ENCODE measurements around the gene WDR41.

Gene WDR41

DNA sequence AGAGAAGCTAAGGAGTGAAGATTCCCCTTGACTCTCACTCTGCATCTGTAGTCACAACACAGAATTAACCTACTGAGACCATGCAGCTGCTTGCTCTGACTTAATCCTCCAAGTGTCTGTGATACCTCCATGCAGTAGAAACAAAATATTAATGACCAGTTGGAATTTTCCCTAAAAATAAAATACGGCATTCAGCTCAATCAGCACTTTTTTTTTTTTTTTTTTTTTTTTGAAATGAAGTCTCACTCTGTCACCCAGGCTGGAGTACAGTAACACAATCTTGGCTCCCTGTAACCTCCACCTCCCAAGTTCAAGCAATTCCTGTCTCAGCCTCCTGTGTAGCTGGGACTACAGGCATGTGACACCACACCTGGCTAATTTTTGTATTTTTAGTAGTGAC is 48.4 kb downstream of the WDR41 start:
- DNase-seq: no peak

DNA sequence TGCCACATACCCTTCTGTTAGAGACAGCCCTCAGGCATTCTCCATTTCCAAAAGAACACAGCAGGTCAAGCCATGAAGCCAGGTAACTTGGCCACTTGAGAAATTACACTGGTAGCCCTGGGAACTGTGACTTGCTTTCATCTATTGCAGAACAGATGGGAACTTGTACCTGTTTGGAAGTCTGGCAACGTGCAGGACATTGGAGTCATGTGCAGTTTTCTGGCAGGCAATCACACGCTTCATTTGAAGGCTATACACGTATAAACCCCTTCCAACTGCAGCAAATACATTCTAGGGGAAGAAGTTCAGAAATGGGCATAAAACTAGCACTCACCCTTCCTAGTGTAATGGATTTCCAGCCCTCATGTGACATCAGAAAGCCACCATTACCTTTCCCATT is 54.0 kb downstream of the WDR41 start:
- DNase-seq: no peak

DNA sequence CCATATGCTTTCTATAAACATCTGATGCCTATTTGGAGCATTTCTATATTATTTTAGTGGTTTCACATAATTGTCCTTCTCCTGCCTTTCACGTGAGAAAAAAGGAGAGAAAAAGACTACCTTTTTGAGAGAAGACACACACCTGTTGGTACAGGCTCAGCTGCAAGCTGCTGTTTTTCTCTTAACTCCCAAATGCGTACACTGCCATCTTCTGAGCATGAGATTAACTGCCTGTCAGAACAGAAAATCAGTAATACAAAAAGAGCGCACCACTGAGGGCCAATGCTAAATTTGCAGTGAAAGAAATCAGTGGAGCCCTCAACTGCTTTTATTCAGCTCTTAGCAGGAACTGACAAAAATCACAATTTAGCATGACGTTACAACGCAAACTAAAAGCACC is 54.9 kb downstream of the WDR41 start:
- DNase-seq: no peak

GRCh38 chr5:77431719-77432118 is 60.4 kb downstream of the WDR41 start:
- DNase-seq: no peak

- DNase-seq: no peak
Observed at GRCh38 chr5:77431286-77431685, 60.8 kb downstream of the WDR41 start.

DNA sequence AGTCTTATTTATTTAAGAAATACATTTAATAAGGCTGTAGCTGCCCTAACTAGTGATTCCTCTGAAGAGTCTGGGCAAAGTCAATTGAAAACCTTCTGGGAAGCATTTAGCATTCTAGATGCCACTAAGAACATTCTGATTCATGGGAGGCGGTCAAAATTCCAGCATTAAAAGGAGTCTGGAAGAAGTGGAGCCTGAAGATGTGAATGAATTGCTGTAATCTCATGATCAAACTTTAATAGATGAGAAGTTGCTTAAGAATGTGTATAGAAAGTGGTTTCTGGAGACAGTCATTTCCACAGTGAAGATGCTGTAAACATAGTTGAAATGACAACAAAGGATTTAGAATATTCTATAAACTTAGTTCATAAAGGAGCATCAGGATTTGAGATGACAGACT is 61.4 kb downstream of the WDR41 start:
- DNase-seq: no peak

DNA sequence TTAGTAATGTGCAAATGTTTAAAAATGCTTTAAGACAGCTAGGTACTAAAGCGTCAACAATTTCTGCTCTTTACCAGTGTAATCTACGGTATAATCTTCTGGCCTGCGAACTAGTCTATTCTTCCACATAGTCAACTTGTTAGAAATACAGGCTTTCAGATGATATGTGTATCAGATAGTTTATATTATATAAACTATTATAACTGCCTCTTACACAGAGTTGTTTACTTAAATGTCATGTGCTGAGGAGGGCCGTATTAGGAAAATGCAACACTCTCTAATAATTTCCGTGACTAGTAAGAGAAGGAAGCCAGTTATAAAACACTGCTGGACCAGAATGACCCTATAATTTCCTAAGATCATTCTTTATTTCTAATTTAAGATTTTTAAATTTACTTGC is 63.6 kb downstream of the WDR41 start:
- DNase-seq: no peak

DNA sequence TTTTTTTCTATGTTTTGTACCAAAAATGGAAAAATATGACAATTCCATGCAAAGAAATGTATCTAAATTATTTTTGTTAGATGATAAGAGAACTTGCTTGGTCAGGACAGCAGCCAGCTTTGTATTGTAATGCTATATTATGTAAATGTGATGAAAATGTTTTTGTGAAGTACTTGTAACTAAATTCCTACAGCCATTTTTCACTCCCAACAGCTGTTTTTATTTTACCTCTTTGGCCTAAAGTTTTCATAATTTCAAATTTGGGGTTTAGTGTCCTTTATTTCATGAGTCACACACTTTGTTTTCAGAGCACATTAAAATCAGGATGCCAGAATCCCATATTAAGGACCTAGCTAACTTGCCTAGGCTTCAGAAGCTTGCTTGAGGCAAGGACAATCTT is 64.1 kb downstream of the WDR41 start:
- DNase-seq: no peak

DNA sequence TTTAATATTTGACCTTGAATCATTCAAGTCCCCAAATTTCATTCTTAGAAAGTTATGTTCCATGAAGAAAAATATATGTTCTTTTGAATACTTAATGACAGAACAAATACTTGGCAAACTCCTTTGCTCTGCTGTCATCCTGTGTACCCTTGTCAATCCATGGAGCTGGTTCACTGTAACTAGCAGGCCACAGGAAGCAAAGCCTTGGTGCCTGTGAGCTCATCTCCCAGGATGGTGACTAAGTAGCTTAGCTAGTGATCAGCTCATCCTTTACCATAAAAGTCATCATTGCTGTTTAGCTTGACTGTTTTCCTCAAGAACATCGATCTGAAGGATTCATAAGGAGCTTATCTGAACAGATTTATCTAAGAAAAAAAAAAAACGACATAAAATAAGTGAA is 65.4 kb downstream of the WDR41 start:
- no peak for DNase-seq

- no peak for DNase-seq
Observed at GRCh38 chr5:77425998-77426659, 66.0 kb downstream of the WDR41 start.

DNA sequence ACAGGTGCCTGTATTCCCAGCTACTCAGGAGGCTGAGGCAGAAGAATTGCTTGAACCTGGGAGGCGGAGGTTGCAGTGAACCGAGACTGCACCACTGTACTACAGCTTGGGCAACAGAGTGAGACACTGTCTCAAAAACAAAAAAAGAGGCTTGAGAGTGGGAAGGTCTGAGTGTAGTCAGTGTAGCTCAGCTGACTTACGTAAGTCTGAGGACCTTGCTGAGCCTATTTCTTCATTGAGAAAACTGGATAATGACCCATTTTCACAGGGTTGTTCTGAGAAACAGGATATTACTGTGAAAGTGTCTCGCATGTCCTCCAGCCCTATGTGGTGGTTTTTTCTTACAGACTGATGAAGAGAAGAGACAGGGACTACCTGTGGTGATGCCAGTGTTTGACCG is 66.7 kb downstream of the WDR41 start:
- DNase-seq: no peak

GRCh38 chr5:77424921-77425320 is 67.2 kb downstream of the WDR41 start:
- no peak for DNase-seq

- no peak for DNase-seq
Observed at GRCh38 chr5:77423022-77423750, 68.9 kb downstream of the WDR41 start.

DNA sequence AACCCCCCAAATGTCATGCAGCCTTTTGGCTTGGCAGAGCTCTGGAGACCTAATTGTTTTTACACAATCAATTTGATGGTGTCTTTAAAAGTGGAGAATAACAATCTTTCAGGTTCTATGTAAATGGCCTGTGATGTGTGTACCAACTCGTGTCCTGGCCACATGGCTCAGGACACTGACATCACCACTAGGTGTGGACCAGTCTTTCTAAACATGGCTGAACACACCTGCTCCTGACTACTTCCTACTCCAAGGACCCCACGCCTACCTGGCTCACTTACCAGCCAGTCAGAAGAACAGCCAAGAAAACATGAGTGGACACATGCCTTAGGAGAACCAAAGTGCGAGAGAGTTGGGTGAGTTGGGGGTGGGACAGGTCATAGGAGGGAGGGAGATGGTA is 71.2 kb downstream of the WDR41 start:
- no peak for DNase-seq

- no peak for DNase-seq
Observed at GRCh38 chr5:77419644-77420582, 72.2 kb downstream of the WDR41 start.

DNA sequence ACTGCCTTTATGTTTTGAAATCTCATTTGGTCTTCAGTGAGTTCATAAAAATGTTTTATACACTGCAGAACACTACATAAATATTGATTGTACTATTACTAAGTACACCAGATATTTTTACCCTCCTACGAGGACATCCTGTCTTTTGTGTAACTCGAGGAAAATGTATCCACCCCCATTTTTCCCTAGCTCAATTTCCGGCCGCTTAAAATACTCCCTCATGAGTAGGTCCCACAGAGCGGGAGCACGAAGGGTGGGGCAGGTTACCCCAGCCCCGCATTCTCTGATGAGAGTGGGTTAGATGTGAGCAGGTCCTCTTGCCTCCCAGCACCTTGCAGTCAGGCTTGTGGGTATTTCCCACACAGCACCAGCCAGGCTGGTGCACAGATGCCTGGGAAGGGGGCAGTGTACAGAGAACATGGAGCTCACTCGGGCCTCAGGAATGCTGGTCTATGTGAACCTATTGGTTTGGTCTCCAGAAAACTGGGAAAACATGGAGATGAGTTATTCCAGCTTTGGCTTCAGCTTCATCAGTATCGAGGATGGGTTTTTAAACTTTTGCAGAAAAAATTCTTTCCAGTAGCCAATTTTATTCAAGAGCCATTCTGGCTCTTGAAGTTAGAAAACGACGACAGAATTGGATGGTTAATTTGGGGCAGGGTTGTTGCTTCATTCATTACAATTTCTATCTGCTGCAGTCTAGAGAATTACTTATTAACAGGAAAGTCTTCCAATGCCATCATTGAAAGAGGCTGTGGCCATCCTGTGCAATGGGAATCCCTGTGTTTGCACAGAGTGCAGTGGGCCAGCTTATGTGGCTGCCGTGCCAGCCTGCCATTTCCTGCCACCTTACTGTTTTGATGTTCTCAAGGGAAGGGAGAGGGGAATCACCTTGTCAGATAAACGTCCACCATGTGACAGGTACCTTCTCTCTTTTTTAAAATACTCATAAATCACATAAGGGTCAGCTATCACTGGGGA is 73.2 kb downstream of the WDR41 start:
- no peak for DNase-seq

- DNase-seq: no peak
Observed at GRCh38 chr5:77418162-77418561, 74.0 kb downstream of the WDR41 start.

DNA sequence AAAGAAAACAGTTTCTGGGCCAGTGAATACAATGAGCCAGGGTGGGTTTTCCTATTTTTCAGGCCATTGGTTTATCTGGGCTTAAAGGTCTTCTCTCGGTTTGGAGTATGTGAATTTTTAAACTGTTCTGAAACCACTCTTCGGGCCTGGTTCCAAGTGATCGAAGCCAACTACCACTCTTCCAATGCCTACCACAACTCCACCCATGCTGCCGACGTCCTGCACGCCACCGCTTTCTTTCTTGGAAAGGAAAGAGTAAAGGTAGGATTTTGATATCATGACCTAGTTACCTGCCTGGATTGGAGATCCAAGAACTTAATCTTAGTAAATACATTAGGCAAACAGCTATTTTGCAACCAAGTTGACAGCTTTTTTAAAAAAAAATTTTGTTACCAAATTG is 79.1 kb downstream of the WDR41 start:
- no peak for DNase-seq

GRCh38 chr5:77409870-77410621 is 82.1 kb downstream of the WDR41 start:
- DNase-seq: peak; percentile 1

DNA sequence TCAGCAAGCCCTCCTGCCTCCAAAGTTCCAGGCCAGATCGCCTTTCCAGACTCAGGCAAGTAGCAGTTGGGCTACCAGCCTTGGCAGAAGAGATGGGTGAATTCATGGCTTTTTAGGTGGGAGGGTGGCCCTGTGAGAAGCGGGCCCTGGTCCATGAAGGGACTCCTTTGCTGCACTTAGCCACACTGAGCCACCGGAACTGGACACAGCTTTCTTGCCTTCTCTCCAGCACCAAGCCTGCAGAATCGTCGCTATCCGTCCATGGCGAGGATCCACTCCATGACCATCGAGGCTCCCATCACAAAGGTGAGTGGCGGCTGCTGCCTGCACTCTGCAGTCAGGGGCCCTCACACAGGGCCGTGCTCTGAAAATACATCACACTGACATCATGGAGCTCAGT is 85.0 kb downstream of the WDR41 start:
- DNase-seq: no peak

DNA sequence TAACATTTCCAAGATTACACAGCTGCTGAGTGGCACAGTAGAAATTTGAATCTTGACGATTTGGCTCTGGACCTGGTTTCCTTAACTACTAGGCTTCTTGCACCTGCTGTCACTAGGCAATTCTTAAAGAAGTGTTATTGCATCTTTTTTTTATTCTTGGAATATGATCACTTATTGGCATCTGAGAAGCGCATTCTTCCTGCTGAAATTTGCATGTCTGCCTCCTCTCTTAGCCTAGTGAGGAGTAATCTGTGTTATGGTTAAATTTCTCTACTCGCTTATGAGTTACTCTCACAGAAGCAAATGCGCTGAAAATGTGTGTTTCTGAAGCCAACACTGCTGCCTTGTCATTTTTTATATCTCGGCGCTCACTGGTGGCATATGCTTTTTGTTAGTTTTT is 89.3 kb downstream of the WDR41 start:
- no peak for DNase-seq

DNA sequence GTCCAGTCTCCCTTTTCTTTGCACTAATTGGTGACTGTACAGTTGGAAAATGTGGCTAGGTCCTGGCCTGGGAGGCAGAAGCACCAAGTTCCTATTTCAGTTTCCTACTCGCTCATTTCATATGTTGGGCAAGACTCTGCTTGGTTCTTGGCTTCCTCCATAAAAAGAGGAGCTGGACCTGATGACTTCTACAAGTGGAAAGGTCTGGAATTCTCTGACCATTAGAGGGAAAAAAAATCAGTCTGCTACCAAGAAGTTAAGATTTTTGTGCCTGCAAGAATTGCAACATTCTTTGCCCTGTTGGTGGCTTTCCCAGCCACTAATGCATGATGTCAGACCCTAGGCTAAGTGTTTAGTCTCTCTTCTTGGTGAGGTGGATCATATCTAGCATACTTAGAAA is 91.5 kb downstream of the WDR41 start:
- DNase-seq: no peak

Data from CD4-positive, alpha-beta T cell treated with Interleukin-17A for 1 hour (primary cell).